CD4-positive, alpha-beta T cell treated with Interleukin-10 for 1 hour (primary cell): Measurements from ENCODE around the gene TMC5.

Experiments used
- DNase-seq: peaks from one replicate; pipeline ENCODE4 v3.0.0-alpha.2; 2020

The TMC5 gene

DNA sequence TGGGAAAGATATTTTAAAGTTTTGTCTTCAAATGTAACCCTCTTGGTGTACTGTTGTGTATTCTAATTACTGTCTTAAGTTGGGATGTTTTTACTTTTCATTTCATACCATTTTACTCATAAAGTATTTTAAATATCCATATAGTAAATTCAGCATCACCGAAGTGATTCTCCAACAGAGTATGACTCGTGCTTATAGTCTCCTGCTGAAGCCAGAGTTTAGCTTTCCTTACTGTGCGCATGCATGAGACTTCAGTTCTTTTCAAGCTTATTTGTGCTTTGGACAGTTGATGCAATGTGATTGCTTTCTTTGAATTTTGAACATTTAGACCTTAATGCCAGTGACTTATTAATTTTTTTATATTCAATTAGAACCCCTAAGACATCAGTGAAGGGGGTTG is 130.5 kb downstream of the TMC5 start:
- DNase-seq = no peak
